ENCODE data around the gene DTNBP1. TPM values are rescaled to one million over a fixed set of nuclear protein-coding genes. Genes with fewer than 3 reads are reported as not detected.
A peak's percentile ranks its signal among the peaks of the same experiment; 100 is the strongest.

DTNBP1 gene
- total and polyA plus RNA-seq, 2 of the 8 experiments (the other 6 are each of a cell fraction or from before 2014, with no cell fraction given), result 13.5 to 22.1 TPM

GRCh38 chr6:15674690-15675386 is 12.0 kb upstream of the DTNBP1 start:
- Histone ChIP-seq H3K4ac (replicated peaks; ENCODE audit: insufficient read length, low read depth, low read length) (no peak overlapping the region), H3K4me3 (ENCODE audit: extremely low read depth in 1 of 4, insufficient read depth in 2 of 4, low read depth in 3 of 4, low read length in 4 of 4) (no peak overlapping the region), H3K27ac (ENCODE audit: low read depth, low read length) (no peak overlapping the region), H3K27me3 (replicated peaks in 1 of 4; ENCODE audit: control insufficient read depth in 3 of 4, extremely low read depth in 1 of 4, insufficient read depth in 3 of 4, low read length in 3 of 4) (no peaks in the 10 kb centered on the region), H3K18ac (ENCODE audit: extremely low read depth, low read length) (peak overlapping the region; percentile 5; the same call in 1 of the 2 replicates), H2BK12ac (ENCODE audit: low read depth, low read length) (no peak overlapping the region), H3K36me3 (ENCODE audit: control insufficient read depth in 2 of 4, insufficient read depth in 4 of 4, low read length in 3 of 4) (no peaks in the 10 kb centered on the region), H3K4me1 (replicated peaks in 1 of 4; ENCODE audit: control insufficient read depth in 3 of 4, insufficient read depth in 4 of 4, low read length in 3 of 4) (peaks cover 0 to 8% (median 2%) of the 10 kb centered on the region in 4 experiments; a peak in 3 of 7 replicates), H2AFZ (ENCODE audit: low read length) (peak overlapping the region; percentile 60; the same call in 1 of the 2 replicates), H3K14ac (ENCODE audit: insufficient read length) (no peak overlapping the region), H3K23ac (ENCODE audit: insufficient read length) (no peak overlapping the region), H2BK5ac (ENCODE audit: low read depth, low read length) (no peak overlapping the region), H3K4me2 (ENCODE audit: insufficient read depth in 1 of 2, low read depth in 2 of 2, low read length in 2 of 2) (peak overlapping the region; percentile 16 to 37; a peak in 2 of 4 replicates), H2BK20ac (ENCODE audit: low read length) (no peak overlapping the region; the same call in 1 of the 2 replicates), H4K5ac (ENCODE audit: insufficient read length, low read depth, low read length) (no peak overlapping the region), H2BK120ac (replicated peaks; ENCODE audit: low read depth, low read length) (no peak overlapping the region), H4K91ac (replicated peaks; ENCODE audit: insufficient read length, low read length) (no peak overlapping the region), H4K20me1 (replicated peaks in 1 of 2; ENCODE audit: control insufficient read depth in 1 of 2, insufficient read depth in 2 of 2, low read length in 2 of 2) (no peaks in the 10 kb centered on the region), H3K79me2 (ENCODE audit: control insufficient read depth in 1 of 2, insufficient read depth in 2 of 2, low read length in 2 of 2) (no peaks in the 10 kb centered on the region), H3K9me3 (ENCODE audit: insufficient read depth in 2 of 2, low read depth in 1 of 2, low read length in 1 of 2) (no peaks in the 10 kb centered on the region), H3K9ac (replicated peaks in 1 of 4; ENCODE audit: extremely low read depth in 1 of 4, low read depth in 3 of 4, low read length in 3 of 4) (no peak overlapping the region), H3K56ac (replicated peaks; ENCODE audit: insufficient read length, low read depth, low read length) (no peak overlapping the region), H3K79me1 (ENCODE audit: low read depth, low read length) (no peaks in the 10 kb centered on the region), H4K8ac (ENCODE audit: extremely low read depth, insufficient read depth, low read length) (no peak overlapping the region), H3K23me2 (ENCODE audit: low read depth, low read length) (no peaks in the 10 kb centered on the region; the same call in 1 of the 2 replicates), H2BK15ac (ENCODE audit: low read length) (peak overlapping the region; percentile 36; the same call in 1 of the 2 replicates), H2AK5ac (ENCODE audit: low read depth, low read length) (no peak overlapping the region)
- ChIA-PET CTCF (ENCODE audit: partially characterized antibody) (interaction anchor here (0.6 to 1.7 kb wide), 3 partner anchors 17 to 509 kb away, joined by 3 to 4 read pairs (median 4); no protein-coding TSS in a partner anchor), POLR2A (ENCODE audit: partially characterized antibody) (interaction anchor here (1.3 kb wide), 1 partner anchor 12 kb away, joined by 4 read pairs; the partner anchor contains the start of gene DTNBP1)
- FAIRE-seq (no peak), DNase-seq (ENCODE audit: low read depth in 1 of 2, low spot score in 2 of 2) (no peak)
- WGBS, 2 experiments (ENCODE audit: extremely low coverage in 1 of 2, insufficient coverage in 1 of 2, insufficient read length in 1 of 2, insufficient replicate concordance in 2 of 2, low coverage in 1 of 2, low lambda C conversion rate in 2 of 2, missing lambda C conversion rate in 1 of 2), result 69% methylated on average over 8 of the region's 9 CpGs; no CpG with 5 or more reads in 1 of the 2 experiments
- TF ChIP-seq TBP (IDR thresholded peaks at IDR 0.05; ENCODE audit: low read depth, low read length), result peak; percentile 51; the same call in 1 of the 2 replicates
- TF ChIP-seq KDM1A (IDR thresholded peaks at IDR 0.05; ENCODE audit: borderline replicate concordance, low read length), result no peak
